MCF 10A (cell line): ENCODE results near the gene PPP6R3. TPM values are rescaled to one million over a fixed set of nuclear protein-coding genes. Genes with fewer than 3 reads are reported as not detected.

ENCODE experiments used
- BruUV-seq: library from RNA; stranded (reverse); fragments of 400-500 nt; replicated peaks from 2 replicates; lab custom pipeline; 2021; lab: Mats Ljungman, UMichigan
- CTCF ChIA-PET: fragments of 300-600 bp; sonication (Branson Sonifier 250); formaldehyde crosslinking; extraction: SDS; loops from one replicate; lab custom pipeline; 2021; ENCODE audit warnings: antibody characterized with exemption, inconsistent platforms; lab: Yijun Ruan, JAX
- POLR2A ChIA-PET: fragments of 300-600, 350-650 bp; sonication (Branson Sonifier 250); formaldehyde crosslinking; extraction: SDS; loops from one replicate; lab custom pipeline; 2020; ENCODE audit warnings: antibody characterized with exemption, inconsistent platforms; lab: Yijun Ruan, JAX
- DNase-seq: peaks from one replicate; pipeline ENCODE4 v3.0.0-alpha.2; 2018; ENCODE audit not compliant: unreplicated experiment
- H3K27ac Mint-ChIP-seq: one replicate; pipeline ENCODE4 v1.8.0; 2022; ENCODE audit warnings: mild to moderate bottlenecking, low read depth, mixed read lengths; ENCODE audit not compliant: unreplicated experiment
- H3K27me3 Mint-ChIP-seq: one replicate; pipeline ENCODE4 v1.8.0; 2022; ENCODE audit warnings: mixed read lengths; ENCODE audit not compliant: insufficient read depth, unreplicated experiment
- H3K36me3 Mint-ChIP-seq: one replicate; pipeline ENCODE4 v1.8.0; 2022; ENCODE audit warnings: mild to moderate bottlenecking, moderate library complexity, mixed read lengths; ENCODE audit not compliant: insufficient read depth, unreplicated experiment
- H3K4me1 Mint-ChIP-seq: one replicate; pipeline ENCODE4 v1.8.0; 2022; ENCODE audit warnings: mixed read lengths; ENCODE audit not compliant: insufficient read depth, unreplicated experiment
- H3K4me3 Mint-ChIP-seq: one replicate; pipeline ENCODE4 v1.8.0; 2022; ENCODE audit warnings: mild to moderate bottlenecking, moderate library complexity, mixed read lengths; ENCODE audit not compliant: unreplicated experiment
- H3K9me3 Mint-ChIP-seq: one replicate; pipeline ENCODE4 v1.8.0; 2022; ENCODE audit warnings: mixed read lengths; ENCODE audit not compliant: unreplicated experiment
- intact Hi-C: fragments of 100-400 bp; cut with micrococcal nuclease; formaldehyde crosslinking; loops from 2 replicates; pipeline ENCODE4 v1.14.1; 2022
- total RNA-seq: library from RNA; stranded (reverse); gene quantifications from 2 replicates; pipeline ENCODE4 v1.2.3, GENCODE V29; 2022
- TF ChIP-seq, protein P1 (sequence below): fragments of 200-600 bp; IDR thresholded peaks from one replicate; pipeline ENCODE4 v1.8.0; 2022; ENCODE audit warnings: antibody characterized with exemption, mild to moderate bottlenecking; ENCODE audit not compliant: unreplicated experiment

The PPP6R3 gene
- total RNA-seq, 1 experiment from 2014 or later = 95.7 TPM

DNA sequence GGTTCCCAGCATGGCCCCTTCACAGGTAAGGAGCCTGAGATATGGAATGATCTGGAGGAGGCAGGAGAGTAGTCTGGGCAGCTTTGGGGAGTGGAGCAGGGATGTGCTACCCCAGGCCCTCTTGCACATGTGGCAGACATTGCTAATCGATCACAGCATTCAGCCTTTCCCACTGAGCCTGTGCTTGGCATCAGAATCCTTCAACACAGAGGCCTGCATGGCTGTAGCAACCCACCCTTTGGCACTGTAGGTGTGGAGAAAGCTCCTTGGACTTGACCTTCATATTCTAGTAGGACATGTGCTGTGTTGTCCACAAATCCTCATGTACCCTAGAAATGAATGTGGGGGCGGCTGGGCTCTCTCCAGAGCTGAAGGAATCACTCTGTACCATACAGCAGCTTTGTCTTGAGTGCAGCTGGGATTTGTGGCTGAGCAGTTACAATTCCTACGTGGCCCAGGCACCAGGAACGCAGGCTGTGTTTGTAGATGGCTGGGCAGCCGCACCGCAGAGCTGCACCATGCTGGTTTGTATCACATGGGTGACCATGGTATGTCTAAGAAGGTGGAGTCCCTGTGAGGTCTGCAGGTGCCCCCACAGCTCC lies 21.8 kb upstream of the PPP6R3 start:
- Mint-ChIP-seq H3K36me3 (peaks cover 26% of the 10 kb centered on the region), H3K27me3 (no peaks in the 10 kb centered on the region)
- BruUV-seq = no TSS peak

DNA sequence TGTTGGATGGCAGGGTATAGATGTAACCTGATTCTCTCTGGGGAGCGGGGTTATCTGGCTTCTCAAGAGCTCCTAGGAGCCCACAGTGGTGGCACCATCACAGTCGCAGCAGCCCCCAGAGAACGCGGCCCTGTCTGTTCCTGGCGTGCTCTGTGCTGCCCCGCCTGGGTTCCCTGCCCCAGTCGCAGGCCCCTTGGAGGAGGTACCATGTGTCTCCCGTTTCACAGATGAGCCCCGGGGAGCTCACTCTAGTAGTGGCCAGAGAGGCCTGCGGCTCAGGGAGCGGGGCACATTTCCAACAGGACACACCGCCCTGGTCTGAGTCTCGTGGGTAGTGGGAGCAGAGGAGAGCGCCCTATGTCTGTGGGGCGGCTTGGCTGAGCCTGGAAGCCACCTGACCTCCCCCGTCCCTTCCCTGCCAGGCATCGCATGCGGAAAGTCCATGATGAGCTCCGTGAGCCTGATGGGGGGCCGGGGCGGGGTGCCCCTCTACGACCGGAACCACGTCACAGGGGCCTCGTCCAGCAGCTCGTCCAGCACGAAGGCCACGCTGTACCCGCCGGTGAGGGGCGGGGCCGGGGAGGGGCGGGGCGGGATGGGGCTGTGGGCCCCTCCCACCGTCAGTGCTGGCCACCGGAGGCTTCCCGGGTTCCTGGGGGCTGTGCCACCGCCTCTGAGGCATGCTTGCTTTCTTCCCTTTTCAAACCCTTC lies 21.0 kb upstream of the PPP6R3 start:
- no peaks in the 10 kb centered on the region for H3K9me3 Mint-ChIP-seq
- peaks cover 26% of the 10 kb centered on the region for H3K36me3 Mint-ChIP-seq
- TF ChIP-seq, protein P1, sequence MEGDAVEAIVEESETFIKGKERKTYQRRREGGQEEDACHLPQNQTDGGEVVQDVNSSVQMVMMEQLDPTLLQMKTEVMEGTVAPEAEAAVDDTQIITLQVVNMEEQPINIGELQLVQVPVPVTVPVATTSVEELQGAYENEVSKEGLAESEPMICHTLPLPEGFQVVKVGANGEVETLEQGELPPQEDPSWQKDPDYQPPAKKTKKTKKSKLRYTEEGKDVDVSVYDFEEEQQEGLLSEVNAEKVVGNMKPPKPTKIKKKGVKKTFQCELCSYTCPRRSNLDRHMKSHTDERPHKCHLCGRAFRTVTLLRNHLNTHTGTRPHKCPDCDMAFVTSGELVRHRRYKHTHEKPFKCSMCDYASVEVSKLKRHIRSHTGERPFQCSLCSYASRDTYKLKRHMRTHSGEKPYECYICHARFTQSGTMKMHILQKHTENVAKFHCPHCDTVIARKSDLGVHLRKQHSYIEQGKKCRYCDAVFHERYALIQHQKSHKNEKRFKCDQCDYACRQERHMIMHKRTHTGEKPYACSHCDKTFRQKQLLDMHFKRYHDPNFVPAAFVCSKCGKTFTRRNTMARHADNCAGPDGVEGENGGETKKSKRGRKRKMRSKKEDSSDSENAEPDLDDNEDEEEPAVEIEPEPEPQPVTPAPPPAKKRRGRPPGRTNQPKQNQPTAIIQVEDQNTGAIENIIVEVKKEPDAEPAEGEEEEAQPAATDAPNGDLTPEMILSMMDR = no peak
- H3K27ac Mint-ChIP-seq = no peak overlapping the region
- no peaks in the 10 kb centered on the region for H3K27me3 Mint-ChIP-seq
- DNase-seq = no peak
- no peak overlapping the region for H3K4me3 Mint-ChIP-seq
- BruUV-seq = no TSS peak
- ChIA-PET POLR2A (no interaction called here), CTCF (interaction anchor here (1.4 kb wide), 1 partner anchor 183 kb away, joined by 3 read pairs; no protein-coding TSS in a partner anchor)
- H3K4me1 Mint-ChIP-seq = peaks cover 5% of the 10 kb centered on the region
- intact Hi-C loops = no loop called here

More for the DNA sequence above, 21.8 kb upstream of the PPP6R3 start:
- TF ChIP-seq, protein P1 = no peak
- DNase-seq = no peak
- H3K4me1 Mint-ChIP-seq = peaks cover 5% of the 10 kb centered on the region
- POLR2A ChIA-PET = no interaction called here
- no peak overlapping the region for H3K4me3 Mint-ChIP-seq
- H3K9me3 Mint-ChIP-seq = no peaks in the 10 kb centered on the region
- intact Hi-C loops = no loop called here
- no peak overlapping the region for H3K27ac Mint-ChIP-seq
- CTCF ChIA-PET = interaction anchor here (1.4 kb wide), 1 partner anchor 182 kb away, joined by 3 read pairs; no protein-coding TSS in a partner anchor

DNA sequence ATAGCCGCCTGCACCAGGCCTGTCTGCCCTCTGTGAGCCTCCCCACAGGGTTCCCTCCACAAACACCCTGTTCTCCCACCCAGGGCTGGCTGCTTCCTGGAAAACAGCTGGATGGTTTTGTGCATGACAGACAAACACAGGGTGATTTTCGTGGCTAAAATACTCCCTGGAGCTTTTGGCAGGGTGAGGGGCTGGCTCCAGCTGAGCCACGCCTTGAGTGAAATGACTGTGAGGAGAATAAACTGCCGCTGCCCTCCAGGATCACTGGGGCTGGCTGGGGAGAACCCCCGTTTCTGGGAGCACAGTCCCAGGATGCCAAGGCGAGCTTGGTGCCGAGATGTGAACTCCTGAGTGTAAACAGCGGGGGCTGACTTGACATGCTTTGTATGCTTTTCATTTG lies 20.3 kb upstream of the PPP6R3 start:
- Mint-ChIP-seq H3K36me3 (peaks cover 26% of the 10 kb centered on the region), H3K27me3 (no peaks in the 10 kb centered on the region), H3K4me3 (no peak overlapping the region), H3K9me3 (no peaks in the 10 kb centered on the region), H3K27ac (no peak overlapping the region), H3K4me1 (peaks cover 5% of the 10 kb centered on the region)
- BruUV-seq = no TSS peak
- intact Hi-C loops = no loop called here
- CTCF ChIA-PET = interaction anchor here (0.6 kb wide), 1 partner anchor 183 kb away, joined by 3 read pairs; no protein-coding TSS in a partner anchor
- TF ChIP-seq, protein P1 = no peak
- POLR2A ChIA-PET = no interaction called here
- no peak for DNase-seq

DNA sequence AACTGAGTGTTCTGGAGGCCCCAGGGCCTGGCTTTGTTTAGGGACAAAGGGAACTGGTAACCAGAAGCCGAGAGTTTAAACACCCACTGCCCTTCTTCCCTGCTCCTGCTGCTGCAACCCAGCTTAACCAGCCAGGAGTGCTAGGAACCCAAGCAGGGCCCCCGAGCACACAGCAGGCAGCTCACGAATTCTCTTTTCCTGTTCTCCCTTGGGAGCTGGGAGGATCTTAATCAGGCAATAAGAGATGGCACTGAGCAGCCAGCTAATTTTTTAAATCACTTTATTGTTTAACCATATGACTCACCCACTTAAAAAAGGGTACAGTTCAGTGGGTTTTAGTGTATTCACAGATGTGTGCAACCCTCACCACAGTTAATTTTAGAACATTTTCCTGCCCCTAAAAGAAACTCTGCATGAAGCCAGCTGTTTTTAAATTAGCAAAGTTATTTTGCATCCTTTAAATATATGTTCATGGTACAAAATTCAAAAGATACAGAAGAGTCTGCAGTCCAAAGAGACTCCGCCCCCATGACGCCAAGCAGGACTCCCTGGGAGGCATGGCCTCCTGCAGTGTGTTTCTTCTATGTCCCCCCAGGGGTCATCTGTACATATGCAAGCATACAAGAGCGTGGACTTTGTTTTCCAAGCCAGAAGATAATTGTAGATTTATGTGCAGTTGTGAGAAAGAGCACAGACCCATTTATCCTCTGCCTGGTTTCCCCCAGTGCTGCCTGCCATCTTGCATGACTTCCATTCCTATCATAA lies 18.9 kb upstream of the PPP6R3 start:
- H3K27me3 Mint-ChIP-seq = no peaks in the 10 kb centered on the region
- intact Hi-C loops = no loop called here
- no peak overlapping the region for H3K4me3 Mint-ChIP-seq
- ChIA-PET POLR2A (no interaction called here), CTCF (no interaction called here)
- no peak overlapping the region for H3K27ac Mint-ChIP-seq
- BruUV-seq = no TSS peak
- TF ChIP-seq, protein P1 = no peak
- DNase-seq = no peak
- no peaks in the 10 kb centered on the region for H3K9me3 Mint-ChIP-seq
- peaks cover 32% of the 10 kb centered on the region for H3K36me3 Mint-ChIP-seq
- H3K4me1 Mint-ChIP-seq = peaks cover 5% of the 10 kb centered on the region
